Adrenal gland (tissue), 12 donors: ENCODE results near the gene THRB. TPM values are rescaled to one million over a fixed set of nuclear protein-coding genes. Genes with fewer than 3 reads are reported as not detected.

Experiments used
- DNase-seq, 7 donors: peaks; one replicate each; pipeline ENCODE4 v3.0.0-alpha.2; 2019 to 2020
- H3K27ac ChIP-seq, 5 donors: fragments of 200-600 bp; sonication (generic) in 4 of 5; 1 replicate in 3 of 5; 2 replicates in 2 of 5; pipeline versions ENCODE4 v1.5.1 to v1.8.0; 2016 to 2020; ENCODE audit warnings: mild to moderate bottlenecking in 1 of 5
- H3K27me3 ChIP-seq: fragments of 200-600 bp; 2 replicates; pipeline ENCODE4 v1.8.0; 2021
- H3K36me3 ChIP-seq, 2 donors: fragments of 200-600 bp; replicated peaks in 1 of 2; 1 replicate in 1 of 2; 2 replicates in 1 of 2; pipeline versions ENCODE4 v1.5.1 to v1.8.0; 2018 to 2022
- H3K4me1 ChIP-seq, 2 donors: fragments of 200-600 bp; replicated peaks in 1 of 2; 1 replicate in 1 of 2; 2 replicates in 1 of 2; pipeline versions ENCODE4 v1.5.1 to v1.8.0; 2018 to 2021
- H3K4me3 ChIP-seq, 4 donors: fragments of 200-600 bp; sonication (generic) in 3 of 4; one replicate each; pipeline ENCODE4 v1.5.1; 2016 to 2018
- H3K9me3 ChIP-seq, 3 donors: fragments of 200-600 bp; sonication (generic) in 1 of 3; replicated peaks in 1 of 3; 1 replicate in 2 of 3; 2 replicates in 1 of 3; pipeline versions ENCODE4 v1.5.1 to v1.8.0; 2016 to 2021
- CTCF ChIP-seq, 6 experiments: fragments of 450-650 bp in 4 of 6; fragments of 200-600 bp in 2 of 6; sonication (generic) in 1 of 6; IDR thresholded peaks; 1 replicate in 5 of 6; 2 replicates in 1 of 6; pipeline versions ENCODE4 v1.5.1 to v1.8.0; 2016 to 2021; ENCODE audit warnings: antibody characterized with exemption in 6 of 6, mild to moderate bottlenecking in 2 of 6, moderate library complexity in 1 of 6
- POLR2A ChIP-seq, 2 donors: fragments of 450-650 bp; IDR thresholded peaks; one replicate each; pipeline ENCODE4 v1.6.1; 2017; ENCODE audit warnings: antibody characterized with exemption in 2 of 2, mild to moderate bottlenecking in 2 of 2, moderate library complexity in 1 of 2
- WGBS, 4 donors: extraction: QIAGEN DNeasy Blood & Tissue Kit in 2 of 4; methylation state at CpG; one replicate each; pipeline versions ENCODE4 v1.1.5 to v1.1.7; 2013 to 2017; 5-methylcytosine and 5-hydroxymethylcytosine counted together
- intact Hi-C, 2 donors: fragments of 100-400 bp; cut with DNase I; formaldehyde crosslinking; loops; one replicate each; pipeline versions ENCODE4 v1.14.1 to v1.15.0; 2022 to 2023
- polyA plus RNA-seq, 3 donors: library from polyadenylated mRNA; stranded (reverse); fragments of 200-250 nt in 2 of 3; fragments of 350-450 nt in 1 of 3; fragmentation: Illumina TruSeq in 1 of 3; extraction: RNeasy Lipid Tissue Mini Kit (QIAGEN cat#74804) in 1 of 3; gene quantifications; one replicate each; pipeline ENCODE4 v1.2.3, GENCODE V29; 2013 to 2014
- total RNA-seq, 9 donors: library from RNA; depleted of rRNA in 4 of 9; stranded (reverse); fragments of >200 nt in 4 of 9; fragments of 120-200 nt in 1 of 9; fragmentation: NEBNext Ultra II Directional in 1 of 9; extraction: Animal tissue kit (Norgen Biotek cat#: 25700) in 1 of 9; gene quantifications; one replicate each; pipeline versions ENCODE4 v1.1.0 to v1.2.4, GENCODE V29; 2013 to 2023
- donor health status: healthy with polysubstance abuse.
- donor health status: Bipolar disorder and iron deficiency.
- donor health status: DM: yes; HTN: yes; CAD: no.
- donor health status: DM: no; HTN: no; CAD: no.
- donor health status: DM: no; HTN: no; CAD: no.
- donor health status: DM: yes; HTN: yes; CAD: no.

The THRB gene
- total and polyA plus RNA-seq, 12 donors: 3.0 to 30.7 (median 13.5) TPM

GRCh38 chr3:24460974-24461373, 33.7 kb downstream of the THRB start:
- no peaks in the 10 kb centered on the region for H3K36me3 ChIP-seq
- no peak overlapping the region for H3K4me3 ChIP-seq
- peak in 5 of 7 donors; percentile 32 to 52 (median 34) for DNase-seq
- 69 to 85% (median 78%) methylated on average over 2 of the region's 2 CpGs for WGBS, 4 donors
- intact Hi-C loops: no loop called here
- no peaks in the 10 kb centered on the region for H3K27me3 ChIP-seq
- H3K27ac ChIP-seq: peak overlapping the region in 3 of 5 donors; percentile 10 to 65 (median 53)
- H3K9me3 ChIP-seq: no peaks in the 10 kb centered on the region
- TF ChIP-seq POLR2A (IDR thresholded peaks at IDR 0.05): no peak
- TF ChIP-seq CTCF (IDR thresholded peaks at IDR 0.05): no peak
- peaks cover 12% of the 10 kb centered on the region in 2 donors for H3K4me1 ChIP-seq

GRCh38 chr3:24457719-24458118, 36.9 kb downstream of the THRB start:
- TF ChIP-seq CTCF (IDR thresholded peaks at IDR 0.05) (no peak), POLR2A (IDR thresholded peaks at IDR 0.05) (no peak)
- H3K27ac ChIP-seq: no peak overlapping the region
- intact Hi-C loops: no loop called here
- no peaks in the 10 kb centered on the region for H3K36me3 ChIP-seq
- no peak overlapping the region for H3K4me3 ChIP-seq
- peaks cover 12 to 16% of the 10 kb centered on the region in 2 donors for H3K4me1 ChIP-seq
- H3K27me3 ChIP-seq: no peaks in the 10 kb centered on the region
- no peaks in the 10 kb centered on the region for H3K9me3 ChIP-seq
- DNase-seq: no peak
- WGBS, 4 donors: 62 to 93% (median 64%) methylated on average over 2 of the region's 2 CpGs

GRCh38 chr3:24454856-24455255, 39.8 kb downstream of the THRB start:
- no peak overlapping the region for H3K27ac ChIP-seq
- H3K4me3 ChIP-seq: no peak overlapping the region
- H3K4me1 ChIP-seq: peaks cover 13 to 26% of the 10 kb centered on the region in 2 donors
- H3K9me3 ChIP-seq: no peaks in the 10 kb centered on the region
- intact Hi-C loops: no loop called here
- peak in 1 of 7 donors; percentile 16 for DNase-seq
- no peaks in the 10 kb centered on the region for H3K36me3 ChIP-seq
- TF ChIP-seq CTCF (IDR thresholded peaks at IDR 0.05) (no peak), POLR2A (IDR thresholded peaks at IDR 0.05) (no peak)
- no peaks in the 10 kb centered on the region for H3K27me3 ChIP-seq
- 56 to 72% (median 64%) methylated on average over 3 of the region's 3 CpGs for WGBS, 4 donors

GRCh38 chr3:24454393-24454792, 40.3 kb downstream of the THRB start:
- TF ChIP-seq POLR2A (IDR thresholded peaks at IDR 0.05): no peak
- no peak for TF ChIP-seq CTCF (IDR thresholded peaks at IDR 0.05)
- Histone ChIP-seq H3K4me3 (no peak overlapping the region), H3K9me3 (no peaks in the 10 kb centered on the region), H3K27me3 (no peaks in the 10 kb centered on the region), H3K36me3 (no peaks in the 10 kb centered on the region), H3K4me1 (peaks cover 14 to 31% of the 10 kb centered on the region in 2 donors), H3K27ac (no peak overlapping the region)
- no peak for DNase-seq
- intact Hi-C loops: no loop called here
